HG03095 (cell line): ENCODE data around the gene PSPH.
"Not testable (repeated sequence)": the region's sequence is repeated elsewhere in the genome, so short reads cannot be mapped to it uniquely, and the experiment has no call there.

Experiments
- ATAC-seq: cut with Tn5 transposase; IDR thresholded peaks from one replicate; pipeline ENCODE4 v1.9.1; 2021; ENCODE audit warnings: moderate library complexity; ENCODE audit not compliant: unreplicated experiment

PSPH gene

GRCh38 chr7:56051339-56052191, at the start of gene PSPH, which contains the start of gene CCT6A:
TSS of gene PSPH (minus strand) at chr7:56051444. CDS start at chr7:56021212, 30,232 bp downstream.
TSS of gene CCT6A (plus strand) at chr7:56051765. CDS start at chr7:56051849, 84 bp downstream.
- peak; percentile 96 for ATAC-seq

GRCh38 chr7:56099653-56100052, 48.4 kb upstream of the PSPH start:
- ATAC-seq = no peak

- ATAC-seq = not testable (repeated sequence)
Measured at GRCh38 chr7:56098187-56099008, 47.2 kb upstream of the PSPH start.

- ATAC-seq = no peak
Measured at GRCh38 chr7:56097700-56098099, 46.5 kb upstream of the PSPH start.

GRCh38 chr7:56092789-56093531, 41.7 kb upstream of the PSPH start, which contains the start of gene PHKG1:
TSS of gene PHKG1 (minus strand) at chr7:56092952. CDS start at chr7:56088941, 4,011 bp downstream.
- no peak for ATAC-seq

- not testable (repeated sequence) for ATAC-seq
Measured at GRCh38 chr7:56092388-56092787, 41.1 kb upstream of the PSPH start.

GRCh38 chr7:56091591-56091990, 40.3 kb upstream of the PSPH start:
- ATAC-seq = no peak

- ATAC-seq = no peak
Measured at GRCh38 chr7:56087445-56087844, 36.2 kb upstream of the PSPH start.

- no peak for ATAC-seq
Measured at GRCh38 chr7:56086761-56087160, 35.5 kb upstream of the PSPH start.

- no peak for ATAC-seq
Measured at GRCh38 chr7:56083150-56083785, 32.0 kb upstream of the PSPH start.

GRCh38 chr7:56081626-56082340, 30.5 kb upstream of the PSPH start:
- no peak for ATAC-seq

- ATAC-seq = not testable (repeated sequence)
Measured at GRCh38 chr7:56080726-56081435, 29.6 kb upstream of the PSPH start.

- no peak for ATAC-seq
Measured at GRCh38 chr7:56079450-56080185, 28.4 kb upstream of the PSPH start.

- no peak for ATAC-seq
Measured at GRCh38 chr7:56078196-56078595, 27.0 kb upstream of the PSPH start.

- no peak for ATAC-seq
Measured at GRCh38 chr7:56077681-56078080, 26.4 kb upstream of the PSPH start.

GRCh38 chr7:56074371-56074791, 23.1 kb upstream of the PSPH start:
- peak; percentile 95 for ATAC-seq

- ATAC-seq = not testable (repeated sequence)
Measured at GRCh38 chr7:56066376-56066775, 15.1 kb upstream of the PSPH start.

- ATAC-seq = peak; percentile 84
Measured at GRCh38 chr7:56063882-56064625, 12.8 kb upstream of the PSPH start, which contains the start of gene SUMF2. TSS of gene SUMF2 (plus strand) at chr7:56064286. CDS start at chr7:56064312, 26 bp downstream.
